ENCODE results near the gene RNF149.
"Not testable (repeated sequence)": the region's sequence is repeated elsewhere in the genome, so short reads cannot be mapped to it uniquely, and the experiment has no call there.

RNF149 gene, protein sequence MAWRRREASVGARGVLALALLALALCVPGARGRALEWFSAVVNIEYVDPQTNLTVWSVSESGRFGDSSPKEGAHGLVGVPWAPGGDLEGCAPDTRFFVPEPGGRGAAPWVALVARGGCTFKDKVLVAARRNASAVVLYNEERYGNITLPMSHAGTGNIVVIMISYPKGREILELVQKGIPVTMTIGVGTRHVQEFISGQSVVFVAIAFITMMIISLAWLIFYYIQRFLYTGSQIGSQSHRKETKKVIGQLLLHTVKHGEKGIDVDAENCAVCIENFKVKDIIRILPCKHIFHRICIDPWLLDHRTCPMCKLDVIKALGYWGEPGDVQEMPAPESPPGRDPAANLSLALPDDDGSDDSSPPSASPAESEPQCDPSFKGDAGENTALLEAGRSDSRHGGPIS

GRCh38 chr2:101308432-101309210, at the start of gene RNF149:
RNF149 (minus strand) TSS chr2:101308701; CDS start chr2:101308588, 113 bp downstream.
- peak; percentile 67 to 93 for DNase-seq

DNA sequence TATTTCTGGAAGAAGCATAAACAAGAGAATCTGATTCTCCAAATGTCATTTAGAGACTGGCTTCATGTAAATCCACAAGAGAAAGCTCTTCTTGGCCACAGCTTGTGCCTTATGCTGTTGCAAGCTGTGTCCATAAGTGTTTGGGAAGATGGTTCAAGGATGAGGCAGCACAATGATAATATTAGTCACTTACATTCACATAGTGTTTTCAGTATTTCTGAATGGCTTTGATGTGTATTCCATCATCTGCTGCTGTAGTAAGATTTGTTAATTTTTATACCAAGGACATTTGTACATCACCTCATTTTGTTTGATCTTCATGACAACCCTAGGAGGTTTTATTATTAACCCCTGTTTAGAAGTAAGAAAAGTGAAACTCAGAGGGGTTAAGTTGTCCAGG, 48.9 kb upstream of the RNF149 start:
- no peak for DNase-seq

GRCh38 chr2:101356521-101356920, 48.0 kb upstream of the RNF149 start:
- DNase-seq: no peak

- no peak for DNase-seq
Observed at GRCh38 chr2:101356055-101356454, 47.6 kb upstream of the RNF149 start.

DNA sequence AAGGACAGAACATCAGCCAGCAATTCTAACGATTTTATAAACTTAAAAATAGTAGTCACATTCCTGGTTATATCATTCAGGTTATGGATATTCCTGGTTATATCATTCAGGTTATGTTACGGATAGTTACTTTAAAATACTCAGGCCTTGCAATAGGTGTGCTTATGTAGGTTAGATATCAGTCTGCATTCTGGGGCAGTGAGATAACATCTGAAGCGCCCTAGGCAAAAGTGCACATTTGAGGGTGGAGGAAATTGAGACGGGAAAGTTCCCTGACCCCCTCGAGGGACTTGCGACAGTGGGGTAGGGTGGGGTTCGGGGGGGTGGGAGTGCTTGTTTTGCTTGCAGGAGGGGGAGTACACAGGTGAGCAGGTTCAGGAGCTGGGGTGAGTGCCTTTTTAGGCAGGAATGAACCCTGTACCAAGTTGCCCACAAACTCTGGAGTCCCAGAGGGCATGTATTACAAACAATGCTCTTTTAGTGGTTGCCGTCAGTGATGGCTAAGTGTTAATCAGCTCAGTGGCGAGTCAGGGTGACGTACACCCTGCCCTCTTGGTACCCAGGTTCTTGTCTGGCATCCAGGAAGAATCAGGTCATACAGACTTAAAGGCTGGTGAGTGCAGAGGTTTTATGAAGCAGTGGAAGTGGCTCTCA, 47.0 kb upstream of the RNF149 start:
- DNase-seq: no peak

GRCh38 chr2:101354420-101355311, 46.2 kb upstream of the RNF149 start:
- no peak for DNase-seq

- DNase-seq: not testable (repeated sequence)
Observed at GRCh38 chr2:101352631-101353030, 44.1 kb upstream of the RNF149 start.

- no peak for DNase-seq
Observed at GRCh38 chr2:101351207-101351606, 42.7 kb upstream of the RNF149 start.

DNA sequence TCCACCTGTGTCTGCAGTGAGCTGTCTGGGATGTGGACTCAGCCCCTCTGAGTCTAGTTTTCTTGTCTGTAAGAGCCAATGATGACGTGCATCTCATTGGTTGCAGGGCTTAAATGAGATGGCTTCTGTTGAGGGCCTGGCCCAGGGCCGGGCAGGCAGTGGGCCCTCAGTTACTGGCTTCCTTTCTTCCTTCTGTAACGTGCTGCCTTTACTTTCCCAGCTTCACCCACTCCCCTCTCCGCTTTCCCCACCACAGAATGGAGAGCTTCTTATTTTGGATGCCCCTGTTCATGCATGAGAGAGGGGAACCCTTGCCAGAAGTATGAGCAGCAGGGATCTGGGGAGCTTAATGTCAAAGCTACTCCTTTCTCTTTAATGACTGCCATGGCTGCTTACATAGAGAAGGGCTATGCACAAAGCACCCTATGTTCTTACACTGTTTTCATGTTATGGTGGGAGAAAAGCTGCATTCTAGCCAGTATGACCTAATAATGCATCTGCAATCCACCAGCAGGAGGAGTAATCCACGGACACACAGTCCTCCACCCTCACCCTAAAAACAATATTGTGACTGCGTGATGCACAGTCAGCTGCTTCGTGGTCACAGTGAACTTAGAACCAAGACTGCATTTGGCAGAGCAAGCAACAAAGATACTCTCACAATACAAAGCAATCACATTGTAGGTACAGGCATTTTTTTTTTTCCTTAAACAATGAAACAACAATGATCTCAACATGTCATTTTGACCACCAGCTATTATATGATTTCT, 41.6 kb upstream of the RNF149 start:
- DNase-seq: no peak

GRCh38 chr2:101348883-101349282, 40.4 kb upstream of the RNF149 start:
- peak in 1 of 2 experiments; percentile 12 for DNase-seq

DNA sequence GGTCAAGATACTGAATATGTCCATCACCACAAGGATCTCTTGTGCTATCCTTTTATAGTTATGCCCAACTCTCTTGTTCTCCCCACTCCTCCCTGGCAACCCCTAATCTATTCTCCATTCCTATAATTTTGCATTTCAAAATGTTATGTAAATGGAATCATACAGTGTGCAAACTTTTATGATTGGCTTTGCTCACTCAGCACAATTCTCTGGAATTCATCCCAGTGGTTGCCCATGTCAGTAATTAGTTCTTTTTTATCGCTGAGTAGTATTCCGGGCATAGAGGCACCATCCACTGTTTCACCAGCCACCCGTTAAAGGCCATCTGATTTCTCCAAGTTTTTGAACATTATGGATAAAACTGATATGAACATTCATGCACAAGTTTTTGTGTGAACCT, 38.4 kb upstream of the RNF149 start:
- no peak for DNase-seq

DNA sequence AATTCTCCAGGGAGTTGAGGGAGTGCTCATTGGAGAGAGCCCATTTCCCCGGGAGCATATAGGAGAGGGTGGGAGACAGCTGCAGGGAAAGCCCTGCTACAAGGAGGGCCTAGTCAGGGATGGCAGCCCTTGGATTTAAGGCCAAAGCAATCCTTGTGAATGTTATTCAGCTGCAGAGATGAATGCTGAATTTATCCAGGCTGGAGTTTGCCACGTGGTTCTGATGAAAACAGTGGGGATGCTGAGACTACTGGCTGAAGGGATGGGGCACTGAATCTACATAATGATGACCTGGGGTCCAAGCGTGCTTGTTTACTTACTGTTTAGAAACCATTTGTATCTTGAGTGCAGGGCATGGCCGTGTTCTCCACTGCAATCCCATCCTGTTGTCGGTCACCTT, 35.6 kb upstream of the RNF149 start:
- no peak for DNase-seq

- no peak for DNase-seq
Observed at GRCh38 chr2:101342625-101343008, 34.1 kb upstream of the RNF149 start.

GRCh38 chr2:101341901-101342624, 33.6 kb upstream of the RNF149 start:
- peak; percentile 51 to 88 for DNase-seq

DNA sequence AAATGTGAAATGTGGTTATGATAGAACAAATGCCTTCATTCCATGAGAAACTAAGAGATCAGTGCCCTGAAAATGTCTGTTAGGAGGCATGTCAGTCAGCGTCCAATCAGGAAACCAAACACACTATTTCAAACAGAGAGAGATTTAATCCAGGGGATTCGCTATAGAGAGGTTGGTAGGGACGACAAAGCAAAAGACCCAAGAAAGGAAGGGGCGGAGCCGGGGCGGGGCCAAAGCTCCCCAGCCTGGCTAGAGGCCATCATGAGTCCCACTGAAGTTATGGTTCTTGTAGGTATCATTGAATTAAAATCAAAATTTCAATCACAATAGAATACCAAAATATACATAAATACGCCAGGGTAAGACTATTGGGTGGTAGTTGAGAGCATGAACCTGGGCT, 32.9 kb upstream of the RNF149 start:
- DNase-seq: no peak

DNA sequence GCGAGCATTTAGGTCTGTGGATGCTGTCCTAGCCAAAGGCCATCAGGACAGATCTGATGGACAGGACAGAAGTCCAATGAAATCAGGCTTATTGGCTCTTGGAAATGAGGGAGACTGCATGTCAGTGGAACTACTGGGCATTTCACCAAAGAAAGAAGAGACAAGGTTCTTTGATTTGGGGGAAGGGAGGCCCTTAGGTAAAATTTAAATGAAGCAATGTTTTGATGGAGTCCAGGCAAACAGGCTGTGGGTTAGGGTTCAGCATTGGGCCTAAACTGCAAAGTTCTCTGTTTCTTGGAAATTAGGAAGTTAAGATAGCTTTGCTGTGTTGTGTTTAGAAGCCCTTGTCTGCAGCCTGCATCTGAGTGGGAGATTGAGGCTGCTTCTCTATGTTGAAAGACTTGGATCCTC, 31.6 kb upstream of the RNF149 start:
- DNase-seq: no peak

DNA sequence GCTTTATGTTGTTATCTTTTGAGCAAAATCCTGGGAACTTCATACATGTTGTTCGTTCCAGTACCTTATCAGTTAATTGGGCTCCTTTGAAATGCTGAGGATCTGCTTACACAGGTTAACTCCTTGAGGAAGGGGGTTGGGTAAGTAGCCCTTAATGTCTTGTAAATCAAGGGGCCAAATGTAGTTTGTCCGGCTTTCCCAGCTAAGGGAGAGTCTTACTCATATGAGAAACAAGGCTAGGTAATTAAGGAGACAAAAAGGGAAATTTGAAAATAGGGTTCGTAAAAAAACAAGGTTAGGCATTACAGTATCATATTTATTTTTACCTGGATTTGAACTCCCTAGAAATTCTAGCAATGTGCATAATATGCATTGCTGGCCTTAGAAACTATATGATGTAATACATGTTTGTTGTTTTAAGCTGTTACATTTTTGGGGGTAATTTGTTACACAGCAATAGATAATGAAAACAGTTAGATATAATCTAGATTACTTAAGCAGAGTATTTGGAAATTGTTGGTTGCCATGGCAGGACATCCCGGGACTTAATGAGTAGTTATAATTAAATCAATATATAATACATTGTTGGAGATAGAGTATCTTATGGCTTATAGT, 30.9 kb upstream of the RNF149 start:
- no peak for DNase-seq

DNA sequence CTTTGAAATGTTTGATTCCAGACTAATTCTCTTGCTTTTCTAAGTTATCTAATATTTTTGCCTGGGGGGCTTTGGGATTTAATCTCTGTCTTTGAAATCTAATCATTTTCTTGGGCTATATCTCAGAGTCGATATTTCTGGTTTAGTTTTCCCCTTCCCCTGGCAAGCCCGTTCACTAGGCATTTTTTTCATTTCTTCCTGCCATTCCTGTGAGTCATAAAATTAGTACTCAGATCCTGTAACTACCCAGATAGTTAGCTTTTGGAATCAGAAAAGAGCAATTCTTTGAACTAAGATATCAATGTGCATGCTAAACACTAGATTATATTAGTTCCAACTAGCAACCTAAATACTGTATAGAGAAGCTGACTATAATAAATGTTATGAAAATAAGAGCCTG, 29.4 kb upstream of the RNF149 start:
- no peak for DNase-seq

GRCh38 chr2:101332885-101333766, 24.6 kb upstream of the RNF149 start:
- DNase-seq: no peak

- DNase-seq: no peak
Observed at GRCh38 chr2:101331202-101331601, 22.7 kb upstream of the RNF149 start.
